ENCODE results near the gene DTX4. TPM values are rescaled to one million over a fixed set of nuclear protein-coding genes. Genes with fewer than 3 reads are reported as not detected.

Gene DTX4
- total RNA-seq, 1 donor from 2014 or later, result 7.4 TPM

DNA sequence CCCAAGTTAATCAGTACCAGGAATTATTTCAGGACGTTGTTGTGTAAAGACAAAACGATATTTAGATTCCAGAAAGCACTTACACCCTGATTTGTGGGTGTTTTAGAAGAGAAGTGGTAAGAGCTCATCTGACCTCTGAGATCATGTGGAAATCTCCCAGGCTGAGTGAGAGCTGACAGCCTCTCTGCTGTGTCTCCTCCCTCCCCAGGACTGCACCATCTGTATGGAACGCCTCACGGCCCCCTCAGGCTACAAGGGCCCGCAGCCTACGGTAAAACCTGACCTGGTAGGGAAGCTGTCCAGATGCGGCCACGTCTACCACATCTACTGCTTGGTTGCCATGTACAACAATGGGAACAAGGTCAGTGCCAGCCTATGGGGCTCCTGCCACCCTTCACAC, 20.0 kb downstream of the DTX4 start:
- no peaks in the 10 kb centered on the region for H3K27me3 ChIP-seq (ENCODE audit: control insufficient read depth, insufficient read depth, low read length)
- H3K36me3 ChIP-seq (ENCODE audit: control insufficient read depth, insufficient read depth, low read length), result no peaks in the 10 kb centered on the region
- TF ChIP-seq, protein P1, sequence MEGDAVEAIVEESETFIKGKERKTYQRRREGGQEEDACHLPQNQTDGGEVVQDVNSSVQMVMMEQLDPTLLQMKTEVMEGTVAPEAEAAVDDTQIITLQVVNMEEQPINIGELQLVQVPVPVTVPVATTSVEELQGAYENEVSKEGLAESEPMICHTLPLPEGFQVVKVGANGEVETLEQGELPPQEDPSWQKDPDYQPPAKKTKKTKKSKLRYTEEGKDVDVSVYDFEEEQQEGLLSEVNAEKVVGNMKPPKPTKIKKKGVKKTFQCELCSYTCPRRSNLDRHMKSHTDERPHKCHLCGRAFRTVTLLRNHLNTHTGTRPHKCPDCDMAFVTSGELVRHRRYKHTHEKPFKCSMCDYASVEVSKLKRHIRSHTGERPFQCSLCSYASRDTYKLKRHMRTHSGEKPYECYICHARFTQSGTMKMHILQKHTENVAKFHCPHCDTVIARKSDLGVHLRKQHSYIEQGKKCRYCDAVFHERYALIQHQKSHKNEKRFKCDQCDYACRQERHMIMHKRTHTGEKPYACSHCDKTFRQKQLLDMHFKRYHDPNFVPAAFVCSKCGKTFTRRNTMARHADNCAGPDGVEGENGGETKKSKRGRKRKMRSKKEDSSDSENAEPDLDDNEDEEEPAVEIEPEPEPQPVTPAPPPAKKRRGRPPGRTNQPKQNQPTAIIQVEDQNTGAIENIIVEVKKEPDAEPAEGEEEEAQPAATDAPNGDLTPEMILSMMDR (IDR thresholded peaks at IDR 0.05; ENCODE audit: insufficient read depth, low read length, poor library complexity, severe bottlenecking), result no peak
- no peak overlapping the region for H3K4me3 ChIP-seq (ENCODE audit: low read depth, low read length)
- DNase-seq (ENCODE audit: low read depth), result no peak

DNA sequence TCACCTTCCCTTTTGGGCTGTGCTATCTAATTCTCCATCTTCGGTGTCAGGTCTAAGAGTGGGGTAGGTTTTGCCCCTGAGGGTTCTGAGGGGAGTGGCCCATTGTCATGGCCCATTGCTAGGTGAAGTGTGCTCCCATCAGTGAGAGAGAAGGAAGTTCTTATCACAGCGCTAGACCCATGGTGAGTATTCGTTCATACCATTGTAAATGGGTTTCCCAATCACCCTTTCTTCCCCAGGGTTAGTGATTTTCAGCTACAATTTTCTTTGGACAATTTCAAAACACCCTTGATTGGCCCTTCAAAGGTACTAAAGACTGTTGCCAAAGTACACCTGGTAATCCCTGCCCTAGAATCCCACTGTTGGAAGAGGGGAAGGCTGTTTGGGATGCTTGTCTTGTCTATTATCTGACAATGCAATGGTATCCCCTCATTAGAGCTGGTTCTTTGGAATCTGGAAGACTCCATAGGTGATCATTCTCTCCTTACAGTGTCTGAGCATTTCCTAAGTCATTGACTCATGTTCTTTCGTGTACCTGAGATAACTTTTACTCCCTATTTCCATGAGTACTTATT, 20.6 kb downstream of the DTX4 start:
- no peak for DNase-seq (ENCODE audit: low read depth)
- no peaks in the 10 kb centered on the region for H3K27me3 ChIP-seq (ENCODE audit: control insufficient read depth, insufficient read depth, low read length)
- H3K4me3 ChIP-seq (ENCODE audit: low read depth, low read length), result no peak overlapping the region
- TF ChIP-seq, protein P1 (IDR thresholded peaks at IDR 0.05; ENCODE audit: insufficient read depth, low read length, poor library complexity, severe bottlenecking), result no peak
- H3K36me3 ChIP-seq (ENCODE audit: control insufficient read depth, insufficient read depth, low read length), result no peaks in the 10 kb centered on the region

DNA sequence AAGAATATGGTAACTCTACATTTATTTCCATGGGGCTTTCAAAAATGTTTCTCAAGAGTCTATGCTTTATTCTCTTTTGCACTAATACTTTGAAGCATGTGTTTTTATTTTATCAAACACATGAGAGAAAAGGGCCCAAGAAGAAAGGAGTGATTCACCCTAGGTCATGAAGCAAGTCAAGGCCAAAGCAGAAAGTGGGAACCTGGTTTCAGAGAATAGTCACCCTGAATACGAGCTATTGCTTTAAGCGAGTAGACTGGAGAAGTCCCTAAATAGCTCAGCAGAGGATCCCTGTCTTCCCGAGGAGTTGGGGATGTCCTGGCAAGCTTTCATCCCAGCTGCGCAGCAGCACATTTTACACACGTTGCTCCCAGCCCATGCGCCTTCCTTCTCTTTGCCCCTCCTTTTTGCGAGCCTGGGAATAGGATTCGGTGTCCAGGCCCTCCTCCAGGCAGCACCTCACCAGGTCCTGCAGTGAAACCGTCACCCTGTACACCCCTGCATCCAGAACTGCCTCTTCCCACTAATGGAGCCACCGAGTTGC, 21.7 kb downstream of the DTX4 start:
- TF ChIP-seq, protein P1 (IDR thresholded peaks at IDR 0.05; ENCODE audit: insufficient read depth, low read length, poor library complexity, severe bottlenecking), result no peak
- DNase-seq (ENCODE audit: low read depth), result no peak
- Histone ChIP-seq H3K4me3 (ENCODE audit: low read depth, low read length) (no peak overlapping the region), H3K27me3 (ENCODE audit: control insufficient read depth, insufficient read depth, low read length) (no peaks in the 10 kb centered on the region), H3K36me3 (ENCODE audit: control insufficient read depth, insufficient read depth, low read length) (no peaks in the 10 kb centered on the region)

DNA sequence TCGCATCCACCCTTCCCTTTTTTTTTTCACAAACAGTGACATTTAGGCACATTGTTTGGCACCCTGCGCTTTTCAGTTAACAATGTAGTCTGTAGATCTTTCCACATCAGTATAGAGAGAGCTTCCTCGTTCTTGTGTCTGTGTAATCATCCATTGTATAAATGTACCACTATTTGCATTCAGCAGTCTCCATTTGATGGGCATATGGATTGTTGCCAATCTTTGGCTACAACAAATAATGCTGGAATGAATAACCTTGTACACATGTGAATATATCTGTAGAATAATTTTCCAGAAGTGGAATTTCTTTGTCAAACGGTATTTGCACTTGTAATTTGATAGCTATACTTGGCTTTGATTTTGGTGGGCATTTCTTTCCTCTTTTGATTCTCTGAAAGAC, 23.7 kb downstream of the DTX4 start:
- TF ChIP-seq, protein P1 (IDR thresholded peaks at IDR 0.05; ENCODE audit: insufficient read depth, low read length, poor library complexity, severe bottlenecking), result no peak
- H3K4me3 ChIP-seq (ENCODE audit: low read depth, low read length), result no peak overlapping the region
- no peaks in the 10 kb centered on the region for H3K27me3 ChIP-seq (ENCODE audit: control insufficient read depth, insufficient read depth, low read length)
- H3K36me3 ChIP-seq (ENCODE audit: control insufficient read depth, insufficient read depth, low read length), result no peaks in the 10 kb centered on the region
- no peak for DNase-seq (ENCODE audit: low read depth)

DNA sequence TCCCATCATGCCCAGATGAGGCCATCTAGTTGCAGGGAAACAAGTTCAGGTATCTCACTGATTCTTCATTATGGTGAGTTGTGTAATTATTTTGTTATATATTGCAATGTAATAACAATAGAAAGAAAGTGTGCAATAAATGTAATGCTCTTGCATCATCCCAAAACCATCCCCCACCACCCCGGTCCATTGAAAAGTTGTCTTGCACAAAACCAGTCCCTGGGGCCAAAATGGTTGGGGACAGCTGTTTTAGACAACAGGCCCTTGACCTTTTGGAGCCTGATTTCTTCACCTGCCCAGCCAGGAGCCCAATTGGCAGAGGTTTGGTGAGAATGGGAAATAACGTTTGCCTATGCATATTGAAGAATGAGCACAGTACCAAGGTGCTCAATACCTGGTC, 24.8 kb downstream of the DTX4 start:
- no peak for DNase-seq (ENCODE audit: low read depth)
- H3K27me3 ChIP-seq (ENCODE audit: control insufficient read depth, insufficient read depth, low read length), result no peaks in the 10 kb centered on the region
- TF ChIP-seq, protein P1 (IDR thresholded peaks at IDR 0.05; ENCODE audit: insufficient read depth, low read length, poor library complexity, severe bottlenecking), result no peak
- H3K36me3 ChIP-seq (ENCODE audit: control insufficient read depth, insufficient read depth, low read length), result no peaks in the 10 kb centered on the region
- H3K4me3 ChIP-seq (ENCODE audit: low read depth, low read length), result no peak overlapping the region

DNA sequence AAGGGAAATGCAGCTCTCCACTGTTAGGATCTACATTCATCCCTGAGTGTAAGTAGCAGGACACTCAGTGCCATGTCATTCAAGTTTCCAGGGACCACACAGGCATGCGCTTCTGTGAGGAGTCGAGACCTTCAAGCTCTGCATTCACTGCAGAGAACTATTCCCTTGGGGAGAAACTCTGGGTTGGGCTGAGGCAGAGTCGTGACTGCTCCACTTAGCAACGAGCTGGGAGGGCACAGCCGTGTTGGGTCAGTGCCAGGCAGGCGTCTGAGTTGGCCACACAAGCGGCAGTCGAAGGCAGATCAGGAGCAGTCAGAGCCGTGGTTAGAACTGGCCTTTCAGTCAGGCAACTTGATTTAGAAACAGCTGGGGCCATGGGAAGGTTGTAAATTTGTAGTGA, 26.1 kb downstream of the DTX4 start:
- Histone ChIP-seq H3K36me3 (ENCODE audit: control insufficient read depth, insufficient read depth, low read length) (no peaks in the 10 kb centered on the region), H3K4me3 (ENCODE audit: low read depth, low read length) (no peak overlapping the region), H3K27me3 (ENCODE audit: control insufficient read depth, insufficient read depth, low read length) (no peaks in the 10 kb centered on the region)
- TF ChIP-seq, protein P1 (IDR thresholded peaks at IDR 0.05; ENCODE audit: insufficient read depth, low read length, poor library complexity, severe bottlenecking), result no peak
- DNase-seq (ENCODE audit: low read depth), result no peak

All from kidney epithelial cell (primary cell).